Hepatocyte (in vitro differentiated cells): ENCODE data around the gene NSMCE1. TPM values are rescaled to one million over a fixed set of nuclear protein-coding genes. Genes with fewer than 3 reads are reported as not detected.

ENCODE experiments used
- DNase-seq: peaks from one replicate; pipeline ENCODE4 v3.0.0-alpha.2; 2016; ENCODE audit warnings: low spot score
- H2AFZ ChIP-seq: fragments of 200-600 bp; sonication (generic); 2 replicates; pipeline ENCODE4 v1.6.0; 2016; ENCODE audit warnings: antibody characterized with exemption, mild to moderate bottlenecking
- H3K27ac ChIP-seq: fragments of 200-600 bp; sonication (generic); 2 replicates; pipeline ENCODE4 v1.5.1; 2016; ENCODE audit warnings: mild to moderate bottlenecking
- H3K27me3 ChIP-seq: fragments of 200-600 bp; sonication (generic); 2 replicates; pipeline ENCODE4 v1.6.1; 2016
- H3K36me3 ChIP-seq: fragments of 200-600 bp; sonication (generic); replicated peaks from 2 replicates; pipeline ENCODE4 v1.5.1; 2016; ENCODE audit warnings: low read depth; ENCODE audit not compliant: insufficient read depth
- H3K4me1 ChIP-seq: fragments of 200-600 bp; sonication (generic); 2 replicates; pipeline ENCODE4 v1.5.1; 2016; ENCODE audit warnings: mild to moderate bottlenecking, moderate library complexity; ENCODE audit not compliant: insufficient read depth
- H3K4me2 ChIP-seq: fragments of 200-600 bp; sonication (generic); 2 replicates; pipeline ENCODE4 v1.6.0; 2016
- H3K4me3 ChIP-seq: fragments of 200-600 bp; sonication (generic); 2 replicates; pipeline ENCODE4 v1.5.1; 2016; ENCODE audit warnings: mild to moderate bottlenecking
- H3K79me2 ChIP-seq: fragments of 200-600 bp; sonication (generic); 2 replicates; pipeline ENCODE4 v1.6.0; 2017; ENCODE audit warnings: mild to moderate bottlenecking
- H3K9me2 ChIP-seq: fragments of 200-600 bp; sonication (generic); replicated peaks from 2 replicates; pipeline ENCODE4 v1.6.0; 2017; ENCODE audit warnings: mild to moderate bottlenecking; ENCODE audit not compliant: insufficient read depth
- H3K9me3 ChIP-seq: fragments of 200-600 bp; sonication (generic); 2 replicates; pipeline ENCODE4 v1.5.1; 2016; ENCODE audit warnings: low read depth, mild to moderate bottlenecking
- H4K20me1 ChIP-seq: fragments of 200-600 bp; sonication (generic); 2 replicates; pipeline ENCODE4 v1.6.0; 2016; ENCODE audit warnings: mild to moderate bottlenecking; ENCODE audit not compliant: insufficient read depth, poor library complexity, severe bottlenecking
- EZH2 ChIP-seq: fragments of 200-600 bp; sonication (generic); IDR thresholded peaks from 2 replicates; pipeline ENCODE4 v1.6.1; 2016; ENCODE audit warnings: antibody characterized with exemption, mild to moderate bottlenecking, borderline replicate concordance
- EZH2phosphoT487 ChIP-seq: fragments of 200-600 bp; sonication (generic); IDR thresholded peaks from one replicate; pipeline ENCODE4 v1.6.1; 2018; ENCODE audit warnings: antibody characterized with exemption, mild to moderate bottlenecking, low read depth, moderate library complexity; ENCODE audit not compliant: unreplicated experiment, severe bottlenecking
- WGBS: methylation state at CpG from one replicate; pipeline ENCODE4 v1.1.6; 2016; ENCODE audit warnings: low lambda C conversion rate; ENCODE audit errors: missing lambda C conversion rate; 5-methylcytosine and 5-hydroxymethylcytosine counted together
- polyA plus RNA-seq: library from polyadenylated mRNA; unstranded; fragments of >200 nt; fragmentation: Nextera tagmentation; extraction: Ambion mirVana; gene quantifications from 2 replicates; pipeline ENCODE4 v1.2.1, GENCODE V29; 2016
- total RNA-seq: library from RNA; depleted of rRNA; stranded (reverse); fragments of >200 nt; gene quantifications from 2 replicates; pipeline ENCODE4 v1.2.3, GENCODE V29; 2014
- TF ChIP-seq, protein P1 (sequence below): fragments of 200-600 bp; sonication (generic); IDR thresholded peaks from 2 replicates; pipeline ENCODE4 v1.5.1; 2016; ENCODE audit warnings: antibody characterized with exemption, mild to moderate bottlenecking; ENCODE audit not compliant: poor library complexity

NSMCE1 gene
- total and polyA plus RNA-seq, 2 experiments from 2014 or later, result 35.0 to 58.2 TPM

DNA sequence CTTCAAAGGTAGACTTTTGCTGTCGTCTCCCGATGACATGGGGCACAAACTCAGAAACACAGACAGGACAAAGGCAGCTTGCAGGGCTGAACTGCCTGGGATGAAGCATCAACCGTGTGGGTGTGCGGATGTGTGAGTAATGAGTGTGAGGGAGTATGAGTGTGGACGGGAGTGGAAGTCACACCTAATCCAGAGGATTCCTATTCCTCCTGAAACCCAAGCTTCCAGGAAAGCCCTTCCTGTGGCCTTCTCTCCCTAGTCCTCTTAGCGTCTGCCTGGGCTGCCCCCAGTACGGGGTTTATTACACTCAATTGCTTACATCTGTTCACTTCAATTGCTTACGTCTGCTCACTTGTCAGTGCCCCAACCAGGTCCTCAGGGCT lies 42.9 kb upstream of the NSMCE1 start:
- Histone ChIP-seq H4K20me1 (no peaks in the 10 kb centered on the region), H3K4me3 (no peak overlapping the region), H3K4me1 (peaks cover 17% of the 10 kb centered on the region), H3K36me3 (no peaks in the 10 kb centered on the region), H3K9me2 (no peaks in the 10 kb centered on the region), H3K27ac (no peak overlapping the region), H3K79me2 (peaks cover 15% of the 10 kb centered on the region), H3K4me2 (no peak overlapping the region), H3K9me3 (no peaks in the 10 kb centered on the region), H2AFZ (no peak overlapping the region), H3K27me3 (no peaks in the 10 kb centered on the region)
- 45% methylated on average over 8 of the region's 8 CpGs for WGBS
- no peak for TF ChIP-seq EZH2phosphoT487
- TF ChIP-seq, protein P1, sequence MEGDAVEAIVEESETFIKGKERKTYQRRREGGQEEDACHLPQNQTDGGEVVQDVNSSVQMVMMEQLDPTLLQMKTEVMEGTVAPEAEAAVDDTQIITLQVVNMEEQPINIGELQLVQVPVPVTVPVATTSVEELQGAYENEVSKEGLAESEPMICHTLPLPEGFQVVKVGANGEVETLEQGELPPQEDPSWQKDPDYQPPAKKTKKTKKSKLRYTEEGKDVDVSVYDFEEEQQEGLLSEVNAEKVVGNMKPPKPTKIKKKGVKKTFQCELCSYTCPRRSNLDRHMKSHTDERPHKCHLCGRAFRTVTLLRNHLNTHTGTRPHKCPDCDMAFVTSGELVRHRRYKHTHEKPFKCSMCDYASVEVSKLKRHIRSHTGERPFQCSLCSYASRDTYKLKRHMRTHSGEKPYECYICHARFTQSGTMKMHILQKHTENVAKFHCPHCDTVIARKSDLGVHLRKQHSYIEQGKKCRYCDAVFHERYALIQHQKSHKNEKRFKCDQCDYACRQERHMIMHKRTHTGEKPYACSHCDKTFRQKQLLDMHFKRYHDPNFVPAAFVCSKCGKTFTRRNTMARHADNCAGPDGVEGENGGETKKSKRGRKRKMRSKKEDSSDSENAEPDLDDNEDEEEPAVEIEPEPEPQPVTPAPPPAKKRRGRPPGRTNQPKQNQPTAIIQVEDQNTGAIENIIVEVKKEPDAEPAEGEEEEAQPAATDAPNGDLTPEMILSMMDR, result no peak
- TF ChIP-seq EZH2, result no peak
- no peak for DNase-seq

DNA sequence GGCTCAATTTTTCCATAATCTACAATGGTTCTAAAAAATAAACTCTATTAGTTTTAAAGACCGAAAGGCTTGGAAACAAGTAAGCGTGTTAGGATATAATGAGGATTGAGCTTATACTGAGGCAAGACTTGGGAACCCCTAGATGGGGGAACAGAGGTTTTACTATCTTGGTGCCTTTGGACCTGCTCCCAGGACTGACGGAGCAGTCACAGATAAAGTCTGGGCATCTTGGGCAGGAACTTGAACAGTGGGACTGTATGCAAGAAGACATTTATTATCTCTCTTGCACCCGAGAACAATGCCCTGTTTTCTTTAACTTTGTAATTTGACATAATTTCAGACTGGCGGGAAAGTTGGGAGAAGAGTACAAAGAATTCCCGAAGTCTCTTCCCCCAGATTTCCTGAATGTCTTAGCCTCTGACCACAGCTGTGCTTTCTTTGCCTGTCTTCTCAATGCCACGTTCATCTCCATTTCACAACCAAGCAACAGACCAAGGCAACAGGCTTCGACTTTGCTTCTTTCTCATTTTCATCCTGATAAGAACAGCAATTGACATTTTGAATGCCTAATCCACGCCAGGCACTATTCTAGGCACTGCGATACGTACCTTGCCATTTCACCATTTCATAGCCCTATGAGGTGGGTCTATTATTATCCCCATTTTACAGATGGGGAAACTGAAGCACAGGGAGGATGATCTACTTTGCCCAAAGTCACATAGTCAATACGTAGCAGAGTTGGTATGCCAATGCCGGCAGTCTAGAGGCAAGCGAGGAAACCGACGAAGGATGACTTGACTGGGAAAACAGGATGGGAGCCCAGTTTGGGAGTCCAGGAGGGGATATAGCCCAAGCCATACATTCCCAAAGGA lies 42.2 kb upstream of the NSMCE1 start:
- no peak overlapping the region for H2AFZ ChIP-seq
- H3K36me3 ChIP-seq, result no peaks in the 10 kb centered on the region
- no peaks in the 10 kb centered on the region for H4K20me1 ChIP-seq
- no peak overlapping the region for H3K27ac ChIP-seq
- no peaks in the 10 kb centered on the region for H3K9me3 ChIP-seq
- WGBS, result 82% methylated on average over 16 of the region's 16 CpGs
- DNase-seq, result no peak
- TF ChIP-seq, protein P1, result no peak
- TF ChIP-seq EZH2phosphoT487 (no peak), EZH2 (no peak)
- peaks cover 10% of the 10 kb centered on the region for H3K79me2 ChIP-seq
- H3K4me2 ChIP-seq, result no peak overlapping the region
- no peak overlapping the region for H3K4me3 ChIP-seq
- H3K27me3 ChIP-seq, result no peaks in the 10 kb centered on the region
- H3K4me1 ChIP-seq, result peaks cover 17% of the 10 kb centered on the region
- no peaks in the 10 kb centered on the region for H3K9me2 ChIP-seq

DNA sequence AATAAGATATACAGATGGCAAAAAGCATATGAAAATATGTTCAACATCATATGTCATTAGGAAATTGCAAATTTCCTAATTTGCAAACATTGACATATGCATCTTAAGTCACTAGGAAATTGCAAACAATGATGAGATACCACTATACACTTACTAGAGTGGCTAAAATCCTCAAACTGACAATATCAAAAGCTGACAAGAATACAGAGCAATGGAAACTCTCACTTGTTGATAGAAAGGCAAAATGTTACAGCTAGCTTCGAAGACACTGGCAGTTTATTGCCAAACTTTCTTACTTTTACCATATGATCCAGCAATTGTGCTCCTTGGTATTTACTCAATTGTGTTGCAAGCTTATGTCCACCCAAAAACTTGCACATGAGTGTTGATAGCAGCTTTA lies 40.2 kb upstream of the NSMCE1 start:
- Histone ChIP-seq H3K9me3 (no peaks in the 10 kb centered on the region), H3K36me3 (no peaks in the 10 kb centered on the region), H3K27ac (no peak overlapping the region), H2AFZ (no peak overlapping the region), H3K4me3 (no peak overlapping the region), H4K20me1 (no peaks in the 10 kb centered on the region), H3K27me3 (no peaks in the 10 kb centered on the region), H3K4me2 (no peak overlapping the region), H3K9me2 (no peaks in the 10 kb centered on the region), H3K79me2 (no peaks in the 10 kb centered on the region), H3K4me1 (peaks cover 4% of the 10 kb centered on the region)
- 85% methylated on average over 1 of the region's 1 CpG for WGBS
- no peak for TF ChIP-seq EZH2phosphoT487
- TF ChIP-seq, protein P1, result no peak
- TF ChIP-seq EZH2, result no peak
- DNase-seq, result no peak
